Transverse colon (tissue), 4 donors: ENCODE data around the gene CHD2.

Experiments used
- POLR2A ChIP-seq: fragments of 450-650 bp; IDR thresholded peaks from one replicate; pipeline ENCODE4 v1.6.1; 2016; ENCODE audit warnings: antibody characterized with exemption, mild to moderate bottlenecking, moderate library complexity
- POLR2AphosphoS5 ChIP-seq, 3 donors: sonication (generic); formaldehyde crosslinking; IDR thresholded peaks; one replicate each; pipeline ENCODE4 v1.6.1; 2016; ENCODE audit warnings: antibody characterized with exemption in 3 of 3
- TF ChIP-seq, protein P1 (sequence below), 5 experiments: fragments of 200-600 bp in 3 of 5; fragments of 450-650 bp in 2 of 5; sonication (generic) in 3 of 5; IDR thresholded peaks; 1 replicate in 2 of 5; 2 replicates in 3 of 5; pipeline ENCODE4 v1.5.1; 2016 to 2017; ENCODE audit warnings: antibody characterized with exemption in 5 of 5, inconsistent platforms in 3 of 5, mild to moderate bottlenecking in 2 of 5, moderate library complexity in 1 of 5

- TF ChIP-seq, protein P1, sequence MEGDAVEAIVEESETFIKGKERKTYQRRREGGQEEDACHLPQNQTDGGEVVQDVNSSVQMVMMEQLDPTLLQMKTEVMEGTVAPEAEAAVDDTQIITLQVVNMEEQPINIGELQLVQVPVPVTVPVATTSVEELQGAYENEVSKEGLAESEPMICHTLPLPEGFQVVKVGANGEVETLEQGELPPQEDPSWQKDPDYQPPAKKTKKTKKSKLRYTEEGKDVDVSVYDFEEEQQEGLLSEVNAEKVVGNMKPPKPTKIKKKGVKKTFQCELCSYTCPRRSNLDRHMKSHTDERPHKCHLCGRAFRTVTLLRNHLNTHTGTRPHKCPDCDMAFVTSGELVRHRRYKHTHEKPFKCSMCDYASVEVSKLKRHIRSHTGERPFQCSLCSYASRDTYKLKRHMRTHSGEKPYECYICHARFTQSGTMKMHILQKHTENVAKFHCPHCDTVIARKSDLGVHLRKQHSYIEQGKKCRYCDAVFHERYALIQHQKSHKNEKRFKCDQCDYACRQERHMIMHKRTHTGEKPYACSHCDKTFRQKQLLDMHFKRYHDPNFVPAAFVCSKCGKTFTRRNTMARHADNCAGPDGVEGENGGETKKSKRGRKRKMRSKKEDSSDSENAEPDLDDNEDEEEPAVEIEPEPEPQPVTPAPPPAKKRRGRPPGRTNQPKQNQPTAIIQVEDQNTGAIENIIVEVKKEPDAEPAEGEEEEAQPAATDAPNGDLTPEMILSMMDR (IDR thresholded peaks at IDR 0.05), result no peak
- no peak for TF ChIP-seq POLR2A
- no peak for TF ChIP-seq POLR2AphosphoS5 (IDR thresholded peaks at IDR 0.05)
Measured at GRCh38 chr15:93073465-93073952, 173.4 kb downstream of the CHD2 start.
